Measurements from ENCODE around the gene USP34.

USP34 gene

GRCh38 chr2:61287254-61287653 is 183.6 kb downstream of the USP34 start:
- peak; percentile 57 for DNase-seq

GRCh38 chr2:61283443-61284160 is 187.3 kb downstream of the USP34 start:
- DNase-seq, result no peak

GRCh38 chr2:61282104-61282590 is 188.7 kb downstream of the USP34 start:
- DNase-seq, result no peak

- DNase-seq, result no peak
Measured at GRCh38 chr2:61281321-61281720, 189.6 kb downstream of the USP34 start.

- DNase-seq, result no peak
Measured at GRCh38 chr2:61277756-61278155, 193.1 kb downstream of the USP34 start.

- no peak for DNase-seq
Measured at GRCh38 chr2:61275575-61276184, 195.2 kb downstream of the USP34 start.

- DNase-seq, result peak; percentile 43
Measured at GRCh38 chr2:61272421-61273070, 198.3 kb downstream of the USP34 start.

- no peak for DNase-seq
Measured at GRCh38 chr2:61268249-61268648, 202.6 kb downstream of the USP34 start.

GRCh38 chr2:61266632-61267505 is 204.0 kb downstream of the USP34 start:
- no peak for DNase-seq

GRCh38 chr2:61263830-61264229 is 207.1 kb downstream of the USP34 start:
- DNase-seq, result peak; percentile 43

- DNase-seq, result no peak
Measured at GRCh38 chr2:61262699-61263098, 208.2 kb downstream of the USP34 start.

- DNase-seq, result no peak
Measured at GRCh38 chr2:61257446-61257845, 213.4 kb downstream of the USP34 start.

- peak; percentile 24 for DNase-seq
Measured at GRCh38 chr2:61255580-61256437, 215.1 kb downstream of the USP34 start.

GRCh38 chr2:61254536-61254935 is 216.4 kb downstream of the USP34 start:
- no peak for DNase-seq

- no peak for DNase-seq
Measured at GRCh38 chr2:61253136-61253535, 217.8 kb downstream of the USP34 start.

GRCh38 chr2:61252031-61252430 is 218.9 kb downstream of the USP34 start:
- no peak for DNase-seq

- DNase-seq, result no peak
Measured at GRCh38 chr2:61249521-61250071, 221.3 kb downstream of the USP34 start.

GRCh38 chr2:61247204-61247812 is 223.6 kb downstream of the USP34 start:
- peak; percentile 13 for DNase-seq

GRCh38 chr2:61244694-61245093 is 226.2 kb downstream of the USP34 start:
- no peak for DNase-seq

- DNase-seq, result no peak
Measured at GRCh38 chr2:61241266-61241665, 229.6 kb downstream of the USP34 start.
